H1 (cell line): Measurements from ENCODE around the gene FBXO21. TPM values are rescaled to one million over a fixed set of nuclear protein-coding genes. Genes with fewer than 3 reads are reported as not detected.

Experiments used
- CTCF ChIA-PET: fragments of 300-600 bp; sonication (Branson Sonifier 250); formaldehyde crosslinking; loops from one replicate; lab custom pipeline; 2021; ENCODE audit not compliant: partially characterized antibody; lab: Charles Lee
- POLR2A ChIA-PET: fragments of 300-600 bp; sonication (Branson Sonifier 250); formaldehyde crosslinking; loops from one replicate; lab custom pipeline; 2021; ENCODE audit warnings: inconsistent platforms; ENCODE audit not compliant: partially characterized antibody; lab: Charles Lee
- DNase-seq, 2 experiments: peaks; one replicate each; pipeline versions ENCODE4 v3.0.0 to v3.0.0-alpha.2; 2010 to 2022; ENCODE audit warnings: low spot score in 2 of 2, low read depth in 1 of 2, mixed read lengths in 1 of 2
- FAIRE-seq: peaks from 2 replicates; lab custom pipeline; 2011; peaks lifted over from hg19 to GRCh38; lab: Jason Lieb, UNC
- H2AFZ ChIP-seq: 2 replicates; pipeline ENCODE4 v1.8.1; 2012; ENCODE audit warnings: low read length, inconsistent platforms
- H2AK5ac ChIP-seq: 2 replicates; pipeline ENCODE4 v1.6.1; 2013; ENCODE audit warnings: low read depth, low read length
- H2BK120ac ChIP-seq: replicated peaks from 2 replicates; pipeline ENCODE3; 2013; ENCODE audit warnings: low read depth, low read length, inconsistent platforms
- H2BK12ac ChIP-seq: 2 replicates; pipeline ENCODE4 v1.6.1; 2013; ENCODE audit warnings: low read depth, low read length
- H2BK15ac ChIP-seq: 2 replicates; pipeline ENCODE4 v1.6.1; 2013; ENCODE audit warnings: low read length
- H2BK20ac ChIP-seq: 2 replicates; pipeline ENCODE4 v1.6.1; 2013; ENCODE audit warnings: low read length
- H2BK5ac ChIP-seq: 2 replicates; pipeline ENCODE4 v1.6.1; 2013; ENCODE audit warnings: low read depth, low read length
- H3K14ac ChIP-seq: 2 replicates; pipeline ENCODE4 v1.6.1; 2013; ENCODE audit warnings: inconsistent platforms; ENCODE audit not compliant: insufficient read length
- H3K18ac ChIP-seq: 2 replicates; pipeline ENCODE4 v1.6.1; 2013; ENCODE audit warnings: low read length; ENCODE audit errors: extremely low read depth
- H3K23ac ChIP-seq: 2 replicates; pipeline ENCODE4 v1.6.1; 2013; ENCODE audit warnings: inconsistent platforms; ENCODE audit not compliant: insufficient read length
- H3K23me2 ChIP-seq: 2 replicates; pipeline ENCODE4 v1.6.1; 2013; ENCODE audit warnings: low read depth, low read length
- H3K27ac ChIP-seq: 2 replicates; pipeline ENCODE4 v1.6.1; 2011; ENCODE audit warnings: low read depth, low read length, inconsistent platforms
- H3K27me3 ChIP-seq, 4 experiments: replicated peaks in 1 of 4; 1 replicate in 1 of 4; 2 replicates in 3 of 4; pipeline versions ENCODE4 v1.6.1 to v1.8.1; 2011 to 2013; ENCODE audit warnings: low read length in 3 of 4, mild to moderate bottlenecking in 3 of 4, inconsistent platforms in 2 of 4, mixed read lengths in 2 of 4, moderate library complexity in 1 of 4; ENCODE audit not compliant: control insufficient read depth in 3 of 4, insufficient read depth in 3 of 4; ENCODE audit errors: extremely low read depth in 1 of 4
- H3K36me3 ChIP-seq, 4 experiments: 2 replicates each; pipeline versions ENCODE4 v1.6.1 to v1.8.1; 2011 to 2013; ENCODE audit warnings: mild to moderate bottlenecking in 4 of 4, low read length in 3 of 4, moderate library complexity in 2 of 4, control low read depth in 1 of 4, inconsistent platforms in 1 of 4; ENCODE audit not compliant: insufficient read depth in 4 of 4, control insufficient read depth in 2 of 4
- H3K4ac ChIP-seq: replicated peaks from 2 replicates; pipeline ENCODE3; 2013; ENCODE audit warnings: low read length, low read depth, mixed read lengths, inconsistent platforms; ENCODE audit not compliant: insufficient read length
- H3K4me1 ChIP-seq, 4 experiments: replicated peaks in 1 of 4; 1 replicate in 1 of 4; 2 replicates in 3 of 4; pipeline versions ENCODE4 v1.6.1 to v1.8.1; 2011 to 2013; ENCODE audit warnings: low read length in 3 of 4, inconsistent platforms in 2 of 4, mixed read lengths in 1 of 4; ENCODE audit not compliant: insufficient read depth in 4 of 4, control insufficient read depth in 3 of 4
- H3K4me2 ChIP-seq, 2 experiments: 2 replicates each; pipeline versions ENCODE4 v1.6.1 to v1.8.1; 2011 to 2013; ENCODE audit warnings: low read depth in 2 of 2, low read length in 2 of 2, control low read depth in 1 of 2, inconsistent platforms in 1 of 2, mild to moderate bottlenecking in 1 of 2; ENCODE audit not compliant: insufficient read depth in 1 of 2
- H3K4me3 ChIP-seq, 4 experiments: fragments of 200-600, 300-600 bp in 1 of 4; sonication (generic), shearing (Covaris generic), sonication (Bioruptor Twin) in 1 of 4; 2 replicates each; pipeline versions ENCODE4 v1.5.1 to v1.8.1; 2011 to 2016; ENCODE audit warnings: low read length in 4 of 4, low read depth in 3 of 4, control low read depth in 2 of 4, inconsistent platforms in 2 of 4, mild to moderate bottlenecking in 2 of 4, mixed read lengths in 1 of 4, moderate library complexity in 1 of 4; ENCODE audit not compliant: insufficient read depth in 2 of 4; ENCODE audit errors: extremely low read depth in 1 of 4
- H3K56ac ChIP-seq: replicated peaks from 2 replicates; pipeline ENCODE3; 2013; ENCODE audit warnings: low read depth, mild to moderate bottlenecking, mixed read lengths, low read length, inconsistent platforms; ENCODE audit not compliant: insufficient read length
- H3K79me1 ChIP-seq: 2 replicates; pipeline ENCODE4 v1.6.1; 2013; ENCODE audit warnings: low read depth, low read length, control low read depth
- H3K79me2 ChIP-seq, 2 experiments: 2 replicates each; pipeline versions ENCODE4 v1.6.1 to v1.8.1; 2012 to 2013; ENCODE audit warnings: low read length in 2 of 2, mild to moderate bottlenecking in 2 of 2, inconsistent platforms in 1 of 2; ENCODE audit not compliant: insufficient read depth in 2 of 2, control insufficient read depth in 1 of 2
- H3K9ac ChIP-seq, 4 experiments: replicated peaks in 1 of 4; 1 replicate in 1 of 4; 2 replicates in 3 of 4; pipeline versions ENCODE4 v1.6.1 to v1.8.1; 2011 to 2013; ENCODE audit warnings: low read depth in 3 of 4, low read length in 3 of 4, control low read depth in 2 of 4, mild to moderate bottlenecking in 2 of 4, moderate library complexity in 2 of 4, inconsistent platforms in 1 of 4; ENCODE audit errors: extremely low read depth in 1 of 4
- H3K9me3 ChIP-seq, 2 experiments: 2 replicates each; pipeline versions ENCODE4 v1.6.1 to v1.8.1; 2012 to 2013; ENCODE audit warnings: mild to moderate bottlenecking in 2 of 2, moderate library complexity in 2 of 2, control low read depth in 1 of 2, inconsistent platforms in 1 of 2, low read depth in 1 of 2, low read length in 1 of 2, mixed read lengths in 1 of 2; ENCODE audit not compliant: insufficient read depth in 2 of 2
- H4K20me1 ChIP-seq, 2 experiments: replicated peaks in 1 of 2; 2 replicates each; pipeline versions ENCODE3 to v1.8.1; 2011 to 2013; ENCODE audit warnings: inconsistent platforms in 2 of 2, low read length in 2 of 2, mild to moderate bottlenecking in 1 of 2; ENCODE audit not compliant: insufficient read depth in 2 of 2, control insufficient read depth in 1 of 2
- H4K5ac ChIP-seq: 2 replicates; pipeline ENCODE4 v1.6.1; 2013; ENCODE audit warnings: low read length, low read depth, mixed read lengths, inconsistent platforms; ENCODE audit not compliant: insufficient read length
- H4K8ac ChIP-seq: 2 replicates; pipeline ENCODE4 v1.8.0; 2013; ENCODE audit warnings: mild to moderate bottlenecking, moderate library complexity, low read length, inconsistent platforms; ENCODE audit not compliant: insufficient read depth; ENCODE audit errors: extremely low read depth
- H4K91ac ChIP-seq: replicated peaks from 2 replicates; pipeline ENCODE3; 2013; ENCODE audit warnings: low read length, mixed read lengths, inconsistent platforms; ENCODE audit not compliant: insufficient read length
- ASH2L ChIP-seq: fragments of 200-600, 300-600 bp; sonication (generic); IDR thresholded peaks from one replicate; pipeline ENCODE4 v1.7.1; 2017; ENCODE audit warnings: low read length
- BRCA1 ChIP-seq: IDR thresholded peaks from 2 replicates; pipeline ENCODE4 v1.6.1; 2012; ENCODE audit warnings: low read depth, low read length, improper control_type of control experiment
- CHD2 ChIP-seq: IDR thresholded peaks from 2 replicates; pipeline ENCODE4 v1.6.1; 2012; ENCODE audit warnings: low read length, improper control_type of control experiment
- CTBP2 ChIP-seq: IDR thresholded peaks from 2 replicates; pipeline ENCODE4 v1.7.0; 2011; ENCODE audit warnings: borderline replicate concordance, mild to moderate bottlenecking, moderate library complexity, mixed read lengths, low read length; ENCODE audit not compliant: insufficient read depth, insufficient read length
- POLR2A ChIP-seq, 2 experiments: IDR thresholded peaks; 1 replicate in 1 of 2; 2 replicates in 1 of 2; pipeline ENCODE4 v1.6.1; 2011; ENCODE audit warnings: low read depth in 2 of 2, low read length in 2 of 2, mild to moderate bottlenecking in 2 of 2; ENCODE audit errors: control extremely low read depth in 1 of 2
- RNF2 ChIP-seq: fragments of 200-900, 300-1000 bp; sonication (generic); IDR thresholded peaks from 2 replicates; pipeline ENCODE4 v1.7.1; 2016; ENCODE audit warnings: borderline replicate concordance, low read depth, mild to moderate bottlenecking, antibody characterized with exemption, low read length; ENCODE audit not compliant: poor library complexity, severe bottlenecking; ENCODE audit errors: missing control alignments
- SP1 ChIP-seq: IDR thresholded peaks from 2 replicates; pipeline ENCODE4 v1.6.1; 2011; ENCODE audit warnings: low read depth, low read length
- TEAD4 ChIP-seq: IDR thresholded peaks from 2 replicates; pipeline ENCODE4 v1.6.1; 2012; ENCODE audit warnings: low read depth, low read length, inconsistent platforms, mixed read lengths
- whole genome bisulfite sequencing, 2 experiments: shearing (Covaris generic) in 1 of 2; methylation state at CpG; one replicate each; pipeline versions ENCODE4 v1.1.6 to v1.1.7; 2013 to 2015; ENCODE audit warnings: low lambda C conversion rate in 2 of 2, mixed read lengths in 2 of 2, inconsistent platforms in 1 of 2, low coverage in 1 of 2, missing lambda C conversion rate in 1 of 2; ENCODE audit not compliant: insufficient replicate concordance in 2 of 2, insufficient coverage in 1 of 2, insufficient read length in 1 of 2; ENCODE audit errors: extremely low coverage in 1 of 2, missing lambda C conversion rate in 1 of 2; 5-methylcytosine and 5-hydroxymethylcytosine counted together
- polyA plus RNA-seq, 7 experiments: library from polyadenylated mRNA; depleted of rRNA in 3 of 7; stranded (reverse) in 5 of 7; unstranded in 2 of 7; fragments of >200 nt in 5 of 7; fragments of 200-250 nt in 2 of 7; gene quantifications; 1 replicate in 5 of 7; 2 replicates in 1 of 7; 4 replicates in 1 of 7; pipeline versions ENCODE4 v1.2.1 to v1.2.3, GENCODE V29; 2011 to 2013; ENCODE audit warnings: missing spikeins in 2 of 7, mixed read lengths in 2 of 7
- total RNA-seq: library from RNA; stranded (reverse); fragmentation: NEBNext Ultra II Directional; extraction: Animal tissue kit (Norgen Biotek cat#: 25700); gene quantifications from 2 replicates; pipeline ENCODE4 v1.2.1, GENCODE V29; 2021
- TF ChIP-seq, protein P1 (sequence below), 3 experiments: IDR thresholded peaks; 1 replicate in 2 of 3; 2 replicates in 1 of 3; pipeline versions ENCODE4 v1.5.1 to v1.6.1; 2011; ENCODE audit warnings: low read length in 3 of 3, mild to moderate bottlenecking in 3 of 3, inconsistent platforms in 2 of 3, low read depth in 1 of 3, moderate library complexity in 1 of 3; ENCODE audit not compliant: insufficient read depth in 1 of 3; ENCODE audit errors: control extremely low read depth in 1 of 3

Gene FBXO21
- total and polyA plus RNA-seq, 2 of the 8 experiments (the other 6 are each of a cell fraction or from before 2014, with no cell fraction given) = 57.0 to 80.6 TPM

DNA sequence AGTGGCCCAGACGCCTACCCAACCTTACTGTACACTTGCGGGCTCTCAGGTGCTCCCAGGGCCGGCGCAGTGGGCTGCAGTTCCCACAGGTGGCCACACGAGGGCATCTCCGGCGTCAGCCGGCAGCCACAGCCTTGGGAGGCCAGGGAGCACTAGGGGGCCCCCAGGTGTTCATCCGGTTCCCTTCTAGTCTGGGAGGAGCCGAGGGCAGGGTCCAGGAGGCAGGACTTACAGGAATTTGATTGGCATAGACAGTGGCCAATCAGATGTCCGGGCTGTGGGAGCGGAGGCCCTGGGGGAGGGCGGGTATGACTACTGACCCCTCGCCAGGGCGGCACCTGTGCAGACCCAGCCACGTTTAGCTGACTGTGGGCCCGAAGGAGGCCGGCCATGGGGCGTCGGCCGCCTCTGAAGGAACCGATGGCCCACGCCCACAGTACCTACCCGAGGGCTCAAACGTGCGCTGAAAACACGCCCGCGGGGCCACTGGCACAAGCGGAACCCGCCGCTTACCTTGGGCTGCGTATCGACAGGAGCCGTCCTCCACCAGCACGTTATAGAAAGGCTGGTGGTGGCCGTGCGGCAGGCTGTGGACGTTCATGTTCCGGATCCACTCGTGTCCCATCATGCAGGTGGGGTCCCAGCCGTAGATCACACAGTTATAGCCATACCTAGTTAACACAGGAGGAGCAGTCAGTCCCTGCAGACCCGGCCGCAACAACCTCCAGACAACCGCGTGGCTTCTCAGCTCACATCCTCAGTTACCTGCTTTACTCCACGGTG, 34.8 kb downstream of the FBXO21 start:
- no peak overlapping the region for H3K14ac ChIP-seq
- peak overlapping the region; percentile 7 for H4K91ac ChIP-seq
- no peak overlapping the region for H2AFZ ChIP-seq
- peak overlapping the region in 1 of 2 experiments; percentile 10; a peak in 1 of 4 replicates for H3K4me2 ChIP-seq
- 0 out of 2 replicates have a peak overlapping the region, but pooled peaks have one; percentile 5 for H3K18ac ChIP-seq
- H2BK120ac ChIP-seq = no peak overlapping the region
- no peak overlapping the region for H3K4me3 ChIP-seq
- H4K20me1 ChIP-seq = peaks cover 6 to 7% of the 10 kb centered on the region in 2 experiments
- ChIA-PET CTCF (interaction anchor here (0.5 to 1.7 kb wide), 6 partner anchors 10 to 89 kb away, joined by 3 to 6 read pairs (median 4); no protein-coding TSS in a partner anchor), POLR2A (no interaction called here)
- H3K4ac ChIP-seq = no peak overlapping the region
- H3K9me3 ChIP-seq = no peaks in the 10 kb centered on the region
- DNase-seq (peak; percentile 99 to 100), FAIRE-seq (peak; percentile 48)
- peak overlapping the region; percentile 76 for H4K8ac ChIP-seq
- WGBS, 2 experiments = 57% methylated on average over 44 of the region's 47 CpGs; no CpG with 5 or more reads in 1 of the 2 experiments
- H2BK5ac ChIP-seq = no peak overlapping the region
- no peaks in the 10 kb centered on the region; the same call in 1 of the 2 replicates for H3K79me1 ChIP-seq
- H2BK12ac ChIP-seq = no peak overlapping the region
- H3K4me1 ChIP-seq = peaks cover 4% of the 10 kb centered on the region in 4 experiments; a peak in 6 of 7 replicates
- H4K5ac ChIP-seq = no peak overlapping the region
- H2BK20ac ChIP-seq = no peak overlapping the region
- H2BK15ac ChIP-seq = no peak overlapping the region
- no peak overlapping the region for H3K56ac ChIP-seq
- no peaks in the 10 kb centered on the region for H3K27me3 ChIP-seq
- H3K23ac ChIP-seq = no peak overlapping the region
- H3K79me2 ChIP-seq = no peaks in the 10 kb centered on the region
- no peak overlapping the region for H3K9ac ChIP-seq
- peaks cover 4% of the 10 kb centered on the region; the same call in 1 of the 2 replicates for H3K23me2 ChIP-seq
- H3K27ac ChIP-seq = no peak overlapping the region
- peaks cover 22 to 55% (median 40%) of the 10 kb centered on the region in 4 experiments for H3K36me3 ChIP-seq
- H2AK5ac ChIP-seq = no peak overlapping the region
- TF ChIP-seq ASH2L = peak; percentile 45
- 0 out of 2 replicates have a peak, but pooled peaks have one; percentile 5 for TF ChIP-seq BRCA1
- peak; percentile 74 for TF ChIP-seq CTBP2
- TF ChIP-seq CHD2 = peak; percentile 87
- peak; percentile 95 for TF ChIP-seq SP1
- TF ChIP-seq, protein P1, sequence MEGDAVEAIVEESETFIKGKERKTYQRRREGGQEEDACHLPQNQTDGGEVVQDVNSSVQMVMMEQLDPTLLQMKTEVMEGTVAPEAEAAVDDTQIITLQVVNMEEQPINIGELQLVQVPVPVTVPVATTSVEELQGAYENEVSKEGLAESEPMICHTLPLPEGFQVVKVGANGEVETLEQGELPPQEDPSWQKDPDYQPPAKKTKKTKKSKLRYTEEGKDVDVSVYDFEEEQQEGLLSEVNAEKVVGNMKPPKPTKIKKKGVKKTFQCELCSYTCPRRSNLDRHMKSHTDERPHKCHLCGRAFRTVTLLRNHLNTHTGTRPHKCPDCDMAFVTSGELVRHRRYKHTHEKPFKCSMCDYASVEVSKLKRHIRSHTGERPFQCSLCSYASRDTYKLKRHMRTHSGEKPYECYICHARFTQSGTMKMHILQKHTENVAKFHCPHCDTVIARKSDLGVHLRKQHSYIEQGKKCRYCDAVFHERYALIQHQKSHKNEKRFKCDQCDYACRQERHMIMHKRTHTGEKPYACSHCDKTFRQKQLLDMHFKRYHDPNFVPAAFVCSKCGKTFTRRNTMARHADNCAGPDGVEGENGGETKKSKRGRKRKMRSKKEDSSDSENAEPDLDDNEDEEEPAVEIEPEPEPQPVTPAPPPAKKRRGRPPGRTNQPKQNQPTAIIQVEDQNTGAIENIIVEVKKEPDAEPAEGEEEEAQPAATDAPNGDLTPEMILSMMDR (IDR thresholded peaks at IDR 0.05; ENCODE audit: control extremely low read depth in 1 of 3, insufficient read depth in 1 of 3, low read depth in 1 of 3, low read length in 3 of 3) = peak; percentile 89 to 98 (median 93)
- TF ChIP-seq TEAD4 = 0 out of 2 replicates have a peak, but pooled peaks have one; percentile 8
- no peak for TF ChIP-seq POLR2A (IDR thresholded peaks at IDR 0.05; ENCODE audit: control extremely low read depth in 1 of 2, low read depth in 2 of 2, low read length in 2 of 2)
- TF ChIP-seq RNF2 = no peak
